ENCODE data around the gene LMNB1. TPM values are rescaled to one million over a fixed set of nuclear protein-coding genes. Genes with fewer than 3 reads are reported as not detected.
"Not testable (repeated sequence)": the region's sequence is repeated elsewhere in the genome, so short reads cannot be mapped to it uniquely, and the experiment has no call there.

Gene LMNB1
- total and polyA plus RNA-seq, 2 of the 13 experiments (the other 11 are each of a cell fraction or from before 2014, with no cell fraction given): 12.5 to 159 TPM

- in situ Hi-C loops (cut with HindIII; ENCODE audit: extremely low pct_ligation_motif_present, low pct_unique_long_range_greater_than_20kb); ATAC-seq: not testable (repeated sequence)
These were observed 42.4 kb upstream of the LMNB1 start for GRCh38 chr5:126734573-126734972.

DNA sequence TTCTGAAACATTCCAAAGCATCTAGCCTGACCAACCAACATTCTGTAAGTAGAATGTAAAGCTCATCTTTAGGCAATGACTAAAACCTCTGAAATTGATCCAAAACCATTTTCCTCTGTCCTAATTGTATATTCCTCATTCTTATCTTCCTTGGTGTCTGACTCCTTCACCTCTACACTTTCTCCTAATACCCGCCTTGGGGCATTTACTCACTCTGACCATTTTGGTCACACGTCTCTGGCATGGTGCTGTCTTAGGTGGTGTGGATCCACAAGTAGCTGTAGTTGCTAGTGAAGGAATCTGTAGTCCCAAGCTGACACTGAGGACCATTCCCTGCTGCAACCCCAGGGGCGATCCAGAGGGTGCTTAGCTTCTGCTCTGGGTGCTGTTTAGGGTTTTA is 40.8 kb upstream of the LMNB1 start:
- DNase-seq (ENCODE audit: low spot score) (no peak), ATAC-seq (no peak), FAIRE-seq (no peak)
- POLR2A ChIA-PET: no interaction called here
- Histone ChIP-seq H3K9me3 (ENCODE audit: low read length) (no peaks in the 10 kb centered on the region), H4K20me1 (ENCODE audit: insufficient read depth, low read length) (no peaks in the 10 kb centered on the region), H3K79me2 (ENCODE audit: insufficient read depth, low read length) (no peaks in the 10 kb centered on the region), H3K4me3 (replicated peaks in 1 of 3; ENCODE audit: insufficient read depth in 1 of 3, low read depth in 2 of 3, low read length in 3 of 3) (no peak overlapping the region), H3K27me3 (ENCODE audit: control insufficient read depth in 1 of 2, insufficient read depth in 2 of 2, low read length in 2 of 2) (no peaks in the 10 kb centered on the region), H3K4me1 (ENCODE audit: insufficient read depth, low read length) (no peaks in the 10 kb centered on the region), H3K9ac (ENCODE audit: insufficient read depth, low read depth, low read length) (no peak overlapping the region), H3K4me2 (ENCODE audit: low read depth, low read length) (no peak overlapping the region), H3K36me3 (replicated peaks in 1 of 2; ENCODE audit: control insufficient read depth in 1 of 2, insufficient read depth in 2 of 2, low read length in 2 of 2) (no peaks in the 10 kb centered on the region), H3K27ac (ENCODE audit: extremely low read length, insufficient read depth, low read length) (no peak overlapping the region), H2AFZ (ENCODE audit: low read length) (no peak overlapping the region)
- WGBS (ENCODE audit: low lambda C conversion rate): 11% methylated on average over 3 of the region's 3 CpGs
- intact Hi-C loops (cut with micrococcal nuclease; ENCODE audit: unreplicated experiment): no loop called here
- BruUV-seq (replicated peaks): no TSS peak
- in situ Hi-C loops (cut with HindIII; ENCODE audit: extremely low pct_ligation_motif_present, low pct_unique_long_range_greater_than_20kb): no loop called here
- CTCF ChIA-PET (ENCODE audit: low intra/inter-chr PET ratio, low total read pairs): no interaction called here
- TF ChIP-seq NR2C2 (CRISPR knock-in tag; IDR thresholded peaks at IDR 0.05; ENCODE audit: borderline replicate concordance) (no peak), ZXDC (CRISPR knock-in tag; IDR thresholded peaks at IDR 0.05) (no peak), HHEX (CRISPR knock-in tag; IDR thresholded peaks at IDR 0.05) (no peak), ZNF292 (CRISPR knock-in tag; IDR thresholded peaks at IDR 0.05; ENCODE audit: borderline replicate concordance, low read depth) (no peak), HNRNPH1 (optimal IDR thresholded peaks at IDR 0.05; ENCODE audit: low read depth, low read length) (no peak), PHF20 (CRISPR knock-in tag; IDR thresholded peaks at IDR 0.05) (no peak), RBM22 (optimal IDR thresholded peaks at IDR 0.05; ENCODE audit: low read length) (no peak)
- TF ChIP-seq, protein P1, sequence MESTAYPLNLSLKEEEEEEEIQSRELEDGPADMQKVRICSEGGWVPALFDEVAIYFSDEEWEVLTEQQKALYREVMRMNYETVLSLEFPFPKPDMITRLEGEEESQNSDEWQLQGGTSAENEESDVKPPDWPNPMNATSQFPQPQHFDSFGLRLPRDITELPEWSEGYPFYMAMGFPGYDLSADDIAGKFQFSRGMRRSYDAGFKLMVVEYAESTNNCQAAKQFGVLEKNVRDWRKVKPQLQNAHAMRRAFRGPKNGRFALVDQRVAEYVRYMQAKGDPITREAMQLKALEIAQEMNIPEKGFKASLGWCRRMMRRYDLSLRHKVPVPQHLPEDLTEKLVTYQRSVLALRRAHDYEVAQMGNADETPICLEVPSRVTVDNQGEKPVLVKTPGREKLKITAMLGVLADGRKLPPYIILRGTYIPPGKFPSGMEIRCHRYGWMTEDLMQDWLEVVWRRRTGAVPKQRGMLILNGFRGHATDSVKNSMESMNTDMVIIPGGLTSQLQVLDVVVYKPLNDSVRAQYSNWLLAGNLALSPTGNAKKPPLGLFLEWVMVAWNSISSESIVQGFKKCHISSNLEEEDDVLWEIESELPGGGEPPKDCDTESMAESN (CRISPR knock-in tag; conservative IDR thresholded peaks at IDR 0.05): no peak
- TF ChIP-seq, protein P2, sequence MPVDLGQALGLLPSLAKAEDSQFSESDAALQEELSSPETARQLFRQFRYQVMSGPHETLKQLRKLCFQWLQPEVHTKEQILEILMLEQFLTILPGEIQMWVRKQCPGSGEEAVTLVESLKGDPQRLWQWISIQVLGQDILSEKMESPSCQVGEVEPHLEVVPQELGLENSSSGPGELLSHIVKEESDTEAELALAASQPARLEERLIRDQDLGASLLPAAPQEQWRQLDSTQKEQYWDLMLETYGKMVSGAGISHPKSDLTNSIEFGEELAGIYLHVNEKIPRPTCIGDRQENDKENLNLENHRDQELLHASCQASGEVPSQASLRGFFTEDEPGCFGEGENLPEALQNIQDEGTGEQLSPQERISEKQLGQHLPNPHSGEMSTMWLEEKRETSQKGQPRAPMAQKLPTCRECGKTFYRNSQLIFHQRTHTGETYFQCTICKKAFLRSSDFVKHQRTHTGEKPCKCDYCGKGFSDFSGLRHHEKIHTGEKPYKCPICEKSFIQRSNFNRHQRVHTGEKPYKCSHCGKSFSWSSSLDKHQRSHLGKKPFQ (CRISPR knock-in tag; IDR thresholded peaks at IDR 0.05; ENCODE audit: insufficient replicate concordance): no peak
- TF ChIP-seq, protein P3, sequence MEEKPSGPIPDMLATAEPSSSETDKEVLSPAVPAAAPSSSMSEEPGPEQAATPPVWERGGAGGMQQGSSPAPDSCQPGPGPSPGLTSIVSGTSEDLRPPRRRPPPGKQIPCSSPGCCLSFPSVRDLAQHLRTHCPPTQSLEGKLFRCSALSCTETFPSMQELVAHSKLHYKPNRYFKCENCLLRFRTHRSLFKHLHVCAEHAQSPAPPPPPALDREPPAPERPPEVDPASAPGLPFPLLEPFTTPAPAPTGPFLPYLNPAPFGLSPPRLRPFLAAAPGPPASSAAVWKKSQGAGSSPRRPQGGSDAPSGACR (CRISPR knock-in tag; IDR thresholded peaks at IDR 0.05): no peak

More at GRCh38 chr5:126734573-126734972, 42.4 kb upstream of the LMNB1 start:
- POLR2A ChIA-PET; FAIRE-seq; CTCF ChIA-PET (ENCODE audit: low intra/inter-chr PET ratio, low total read pairs); H2AFZ ChIP-seq (ENCODE audit: low read length); H4K20me1 ChIP-seq (ENCODE audit: insufficient read depth, low read length); H3K79me2 ChIP-seq (ENCODE audit: insufficient read depth, low read length); H3K36me3 ChIP-seq (replicated peaks in 1 of 2; ENCODE audit: control insufficient read depth in 1 of 2, insufficient read depth in 2 of 2, low read length in 2 of 2); H3K4me3 ChIP-seq (replicated peaks in 1 of 3; ENCODE audit: insufficient read depth in 1 of 3, low read depth in 2 of 3, low read length in 3 of 3); H3K27ac ChIP-seq (ENCODE audit: extremely low read length, insufficient read depth, low read length); H3K4me1 ChIP-seq (ENCODE audit: insufficient read depth, low read length); H3K27me3 ChIP-seq (ENCODE audit: control insufficient read depth in 1 of 2, insufficient read depth in 2 of 2, low read length in 2 of 2); BruUV-seq (replicated peaks); H3K4me2 ChIP-seq (ENCODE audit: low read depth, low read length); DNase-seq (ENCODE audit: low spot score); H3K9ac ChIP-seq (ENCODE audit: insufficient read depth, low read depth, low read length); H3K9me3 ChIP-seq (ENCODE audit: low read length); intact Hi-C loops (cut with micrococcal nuclease; ENCODE audit: unreplicated experiment); TF ChIP-seq CREB1 (CRISPR knock-in tag; IDR thresholded peaks at IDR 0.05): not testable (repeated sequence)
- 66% methylated on average over 18 of the region's 18 CpGs for WGBS (ENCODE audit: low lambda C conversion rate)
- TF ChIP-seq CREB1 (IDR thresholded peaks at IDR 0.05): peak; percentile 37; the same call in 1 of the 2 replicates
